Mammary epithelial cell (primary cell): ENCODE data around the gene UBE2R2.

Source experiments
- EZH2 ChIP-seq: IDR thresholded peaks from 2 replicates; pipeline ENCODE4 v1.6.1; 2012; ENCODE audit warnings: low read length, inconsistent platforms, borderline replicate concordance
- TF ChIP-seq, protein P1 (sequence below), 2 donors: IDR thresholded peaks in 1 of 2; conservative IDR thresholded peaks in 1 of 2; 2 replicates each; pipeline ENCODE4 v1.5.1; 2011 to 2012; ENCODE audit warnings: inconsistent platforms in 2 of 2, low read length in 2 of 2, mild to moderate bottlenecking in 2 of 2, control low read depth in 1 of 2, low read depth in 1 of 2; ENCODE audit not compliant: insufficient read depth in 1 of 2; ENCODE audit errors: extremely low read depth in 1 of 2

DNA sequence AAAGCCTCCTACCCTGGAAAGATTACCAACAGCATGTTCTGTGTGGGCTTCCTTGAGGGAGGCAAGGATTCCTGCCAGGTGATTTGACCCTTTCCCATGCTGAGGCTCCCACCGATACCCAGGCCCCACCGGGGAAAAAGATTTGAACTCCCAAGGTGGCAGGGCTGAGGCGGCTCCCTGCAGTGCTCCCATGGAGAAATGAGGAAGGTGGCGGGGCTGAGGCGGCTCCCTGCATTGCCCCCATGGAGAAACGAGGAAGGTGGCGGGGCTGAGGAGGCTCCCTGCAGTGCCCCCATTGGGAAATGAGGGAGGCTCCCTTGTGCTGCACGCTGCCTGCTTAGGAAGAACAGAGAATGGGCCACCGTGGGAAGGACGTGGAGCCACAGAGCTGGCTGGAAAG lies 18.4 kb upstream of the UBE2R2 start:
- TF ChIP-seq, protein P1, sequence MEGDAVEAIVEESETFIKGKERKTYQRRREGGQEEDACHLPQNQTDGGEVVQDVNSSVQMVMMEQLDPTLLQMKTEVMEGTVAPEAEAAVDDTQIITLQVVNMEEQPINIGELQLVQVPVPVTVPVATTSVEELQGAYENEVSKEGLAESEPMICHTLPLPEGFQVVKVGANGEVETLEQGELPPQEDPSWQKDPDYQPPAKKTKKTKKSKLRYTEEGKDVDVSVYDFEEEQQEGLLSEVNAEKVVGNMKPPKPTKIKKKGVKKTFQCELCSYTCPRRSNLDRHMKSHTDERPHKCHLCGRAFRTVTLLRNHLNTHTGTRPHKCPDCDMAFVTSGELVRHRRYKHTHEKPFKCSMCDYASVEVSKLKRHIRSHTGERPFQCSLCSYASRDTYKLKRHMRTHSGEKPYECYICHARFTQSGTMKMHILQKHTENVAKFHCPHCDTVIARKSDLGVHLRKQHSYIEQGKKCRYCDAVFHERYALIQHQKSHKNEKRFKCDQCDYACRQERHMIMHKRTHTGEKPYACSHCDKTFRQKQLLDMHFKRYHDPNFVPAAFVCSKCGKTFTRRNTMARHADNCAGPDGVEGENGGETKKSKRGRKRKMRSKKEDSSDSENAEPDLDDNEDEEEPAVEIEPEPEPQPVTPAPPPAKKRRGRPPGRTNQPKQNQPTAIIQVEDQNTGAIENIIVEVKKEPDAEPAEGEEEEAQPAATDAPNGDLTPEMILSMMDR (conservative IDR thresholded peaks at IDR 0.05 in 1 of 2, IDR thresholded peaks at IDR 0.05 in 1 of 2; ENCODE audit: extremely low read depth in 1 of 2, insufficient read depth in 1 of 2, low read depth in 1 of 2, low read length in 2 of 2), result no peak
- no peak for TF ChIP-seq EZH2
